Skeletal muscle tissue (tissue), 4 donors: Measurements from ENCODE around the gene PLCB4. TPM values are rescaled to one million over a fixed set of nuclear protein-coding genes. Genes with fewer than 3 reads are reported as not detected.
A peak's percentile ranks its signal among the peaks of the same experiment; 100 is the strongest.

Experiments
- H3K27ac ChIP-seq: one replicate; pipeline ENCODE4 v1.7.0; 2013; ENCODE audit warnings: mild to moderate bottlenecking, low read depth, low read length, inconsistent platforms
- H3K27me3 ChIP-seq, 3 donors: one replicate each; pipeline ENCODE4 v1.7.0; 2013; ENCODE audit warnings: low read length in 3 of 3; ENCODE audit not compliant: control insufficient read depth in 3 of 3, insufficient read depth in 3 of 3
- H3K36me3 ChIP-seq, 3 donors: one replicate each; pipeline ENCODE4 v1.7.0; 2013; ENCODE audit warnings: low read length in 3 of 3; ENCODE audit not compliant: control insufficient read depth in 3 of 3, insufficient read depth in 3 of 3
- H3K4me1 ChIP-seq, 3 donors: one replicate each; pipeline ENCODE4 v1.7.0; 2013; ENCODE audit warnings: low read length in 3 of 3, mild to moderate bottlenecking in 3 of 3; ENCODE audit not compliant: control insufficient read depth in 3 of 3, insufficient read depth in 3 of 3
- H3K4me3 ChIP-seq, 3 donors: one replicate each; pipeline ENCODE4 v1.7.0; 2013; ENCODE audit warnings: low read length in 3 of 3
- H3K9ac ChIP-seq, 3 donors: one replicate each; pipeline ENCODE4 v1.7.0; 2013; ENCODE audit warnings: low read length in 3 of 3, mild to moderate bottlenecking in 3 of 3, moderate library complexity in 2 of 3, low read depth in 1 of 3
- H3K9me3 ChIP-seq, 3 donors: one replicate each; pipeline ENCODE4 v1.7.0; 2013; ENCODE audit warnings: low read length in 3 of 3; ENCODE audit not compliant: control insufficient read depth in 3 of 3
- total RNA-seq: library from RNA; depleted of rRNA; stranded (reverse); fragments of >200 nt; gene quantifications from one replicate; pipeline ENCODE4 v1.2.3, GENCODE V29; 2014
- donor health status: Osteomylitis.

PLCB4 gene
- total RNA-seq, 1 donor from 2014 or later = 6.3 TPM

- Histone ChIP-seq H3K27me3 (no peaks in the 10 kb centered on the region), H3K4me1 (no peaks in the 10 kb centered on the region), H3K27ac (no peak overlapping the region), H3K4me3 (no peak overlapping the region), H3K9ac (no peak overlapping the region), H3K9me3 (peaks cover 0 to 3% (median 0%) of the 10 kb centered on the region in 3 donors), H3K36me3 (no peaks in the 10 kb centered on the region)
These were observed 15.8 kb upstream of the PLCB4 start for GRCh38 chr20:9053108-9053507.

- Histone ChIP-seq H3K27me3 (no peaks in the 10 kb centered on the region), H3K4me3 (no peak overlapping the region), H3K36me3 (no peaks in the 10 kb centered on the region), H3K27ac (no peak overlapping the region), H3K9ac (no peak overlapping the region), H3K9me3 (no peaks in the 10 kb centered on the region), H3K4me1 (no peaks in the 10 kb centered on the region)
These were observed 14.7 kb upstream of the PLCB4 start for GRCh38 chr20:9054176-9054575.

DNA sequence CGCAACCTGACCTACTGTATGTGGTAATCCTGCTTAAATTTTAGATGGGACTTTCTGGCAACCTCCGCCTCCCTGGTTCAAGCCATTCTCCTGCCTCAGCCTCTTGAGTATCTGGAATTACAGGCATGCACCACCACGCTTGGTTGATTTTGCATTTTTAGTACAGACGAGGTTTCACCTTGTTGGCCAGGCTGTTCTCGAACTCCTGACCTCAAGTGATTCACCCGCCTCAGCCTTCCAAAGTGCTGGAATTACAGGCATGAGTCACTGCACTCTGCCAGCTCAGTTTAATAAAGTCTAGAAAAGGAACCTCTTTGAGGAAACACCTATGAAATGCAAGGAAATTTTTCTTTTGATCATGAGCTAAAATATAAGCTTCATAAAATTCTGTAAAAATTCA, 9.0 kb upstream of the PLCB4 start:
- Histone ChIP-seq H3K27ac (no peak overlapping the region), H3K36me3 (no peaks in the 10 kb centered on the region)

GRCh38 chr20:9061434-9061833, 7.5 kb upstream of the PLCB4 start:
- Histone ChIP-seq H3K9ac (no peak overlapping the region), H3K27me3 (no peaks in the 10 kb centered on the region), H3K4me1 (no peaks in the 10 kb centered on the region), H3K36me3 (no peaks in the 10 kb centered on the region), H3K9me3 (no peaks in the 10 kb centered on the region), H3K4me3 (no peak overlapping the region), H3K27ac (no peak overlapping the region)

More for the DNA sequence above, 9.0 kb upstream of the PLCB4 start:
- H3K27me3 ChIP-seq = no peaks in the 10 kb centered on the region
- H3K4me3 ChIP-seq = no peak overlapping the region
- H3K9ac ChIP-seq = no peak overlapping the region
- no peaks in the 10 kb centered on the region for H3K4me1 ChIP-seq
- no peaks in the 10 kb centered on the region for H3K9me3 ChIP-seq

DNA sequence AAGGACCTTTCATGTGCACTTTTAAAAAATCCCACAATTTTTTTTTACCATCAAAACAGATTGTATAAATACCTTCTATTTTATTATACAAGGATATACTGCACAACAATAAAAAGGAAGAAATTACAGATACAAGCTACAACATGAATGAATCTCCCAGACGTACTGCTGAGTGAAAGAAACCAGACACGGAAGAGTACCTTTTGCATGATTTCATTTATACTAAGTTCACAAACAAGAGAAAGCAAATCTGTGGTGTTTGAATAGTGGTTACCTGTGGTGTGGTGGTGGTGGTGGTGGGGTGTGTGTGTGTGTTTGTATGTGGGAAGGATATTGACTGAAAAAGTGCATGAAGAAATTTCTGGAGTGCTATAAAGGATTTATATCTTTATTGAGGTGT, 6.8 kb upstream of the PLCB4 start:
- H3K9me3 ChIP-seq = no peaks in the 10 kb centered on the region
- H3K4me3 ChIP-seq = no peak overlapping the region
- no peaks in the 10 kb centered on the region for H3K27me3 ChIP-seq
- no peaks in the 10 kb centered on the region for H3K36me3 ChIP-seq
- no peak overlapping the region for H3K9ac ChIP-seq
- H3K4me1 ChIP-seq = no peaks in the 10 kb centered on the region
- H3K27ac ChIP-seq = no peak overlapping the region

- H3K9me3 ChIP-seq = no peaks in the 10 kb centered on the region
- H3K9ac ChIP-seq = no peak overlapping the region
- H3K4me1 ChIP-seq = peaks cover 5 to 13% (median 11%) of the 10 kb centered on the region in 3 donors
- H3K27me3 ChIP-seq = peaks cover 0 to 7% (median 6%) of the 10 kb centered on the region in 3 donors
- H3K36me3 ChIP-seq = no peaks in the 10 kb centered on the region
- H3K4me3 ChIP-seq = no peak overlapping the region
- no peak overlapping the region for H3K27ac ChIP-seq
These were observed 2.7 kb upstream of the PLCB4 start for GRCh38 chr20:9066191-9066590.

DNA sequence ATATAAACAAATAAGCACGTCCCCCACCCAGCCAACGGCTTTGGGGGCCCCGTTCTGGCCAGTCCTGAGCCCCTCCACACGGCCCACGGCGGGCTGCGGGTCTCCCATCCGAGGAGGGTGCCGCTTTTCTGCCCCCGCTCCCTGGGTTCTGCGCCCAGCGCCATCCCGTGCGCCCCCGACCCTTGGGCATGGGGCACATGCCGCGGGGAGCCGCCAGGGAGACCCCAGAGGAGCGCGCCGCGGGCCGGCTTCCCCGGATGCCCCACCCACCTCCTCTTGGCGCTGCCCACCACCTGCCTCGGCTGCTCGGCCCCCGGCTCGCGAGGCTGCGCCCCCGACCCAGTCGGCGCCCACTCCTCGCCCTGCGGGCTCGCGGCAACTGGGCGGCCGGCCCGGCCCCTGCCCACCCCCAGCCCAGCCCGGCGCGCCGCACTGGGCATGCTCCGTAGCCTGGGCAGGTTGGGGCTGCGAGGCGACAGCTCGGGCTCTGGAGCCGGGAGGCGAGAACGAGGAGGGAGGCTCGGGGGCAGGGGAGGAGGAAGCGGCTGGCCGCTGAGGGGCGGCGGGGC, 570 bp upstream of the PLCB4 start:
- no peaks in the 10 kb centered on the region for H3K9me3 ChIP-seq
- H3K9ac ChIP-seq = peak overlapping the region; percentile 65 to 76 (median 71)
- H3K4me3 ChIP-seq = peak overlapping the region; percentile 73 to 77 (median 76)
- peaks cover 0 to 7% (median 6%) of the 10 kb centered on the region in 3 donors for H3K27me3 ChIP-seq
- no peaks in the 10 kb centered on the region for H3K36me3 ChIP-seq
- peaks cover 5 to 13% (median 11%) of the 10 kb centered on the region in 3 donors for H3K4me1 ChIP-seq
- peak overlapping the region; percentile 42 for H3K27ac ChIP-seq

DNA sequence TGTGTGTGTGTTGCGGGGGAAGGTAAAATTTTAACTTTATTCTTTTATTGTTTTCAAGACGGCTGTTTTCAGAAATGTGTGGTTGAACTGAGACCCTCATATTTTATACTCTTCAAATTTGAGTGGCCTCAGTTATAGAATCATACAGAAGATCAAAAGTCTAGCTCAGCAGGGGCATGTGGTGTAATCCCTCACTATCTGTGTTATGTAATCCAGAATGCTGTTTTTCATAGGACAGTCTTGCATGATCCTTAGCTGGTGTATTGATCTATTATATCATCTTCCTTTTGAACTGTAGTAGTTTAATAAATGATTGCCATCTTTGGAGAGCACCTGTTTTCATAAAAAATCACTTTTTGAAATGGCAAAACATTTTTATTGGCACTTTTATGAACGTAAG, 1.4 kb downstream of the PLCB4 start:
- H3K27ac ChIP-seq = no peak overlapping the region
- peak overlapping the region in 1 of 3 donors; percentile 33 for H3K4me3 ChIP-seq
- peaks cover 5 to 15% (median 11%) of the 10 kb centered on the region in 3 donors for H3K4me1 ChIP-seq

GRCh38 chr20:9071976-9072726, 3.3 kb downstream of the PLCB4 start:
- Histone ChIP-seq H3K9ac (no peak overlapping the region), H3K36me3 (no peaks in the 10 kb centered on the region), H3K4me3 (no peak overlapping the region), H3K27me3 (peaks cover 0 to 7% (median 6%) of the 10 kb centered on the region in 3 donors), H3K4me1 (peaks cover 5 to 15% (median 11%) of the 10 kb centered on the region in 3 donors), H3K9me3 (no peaks in the 10 kb centered on the region), H3K27ac (no peak overlapping the region)

More for the DNA sequence above, 1.4 kb downstream of the PLCB4 start:
- Histone ChIP-seq H3K36me3 (no peaks in the 10 kb centered on the region), H3K9ac (no peak overlapping the region), H3K27me3 (peaks cover 0 to 7% (median 6%) of the 10 kb centered on the region in 3 donors), H3K9me3 (no peaks in the 10 kb centered on the region)

GRCh38 chr20:9072861-9073500, 4.1 kb downstream of the PLCB4 start:
- Histone ChIP-seq H3K27me3 (peaks cover 0 to 7% (median 6%) of the 10 kb centered on the region in 3 donors), H3K9me3 (no peaks in the 10 kb centered on the region), H3K9ac (no peak overlapping the region), H3K4me3 (no peak overlapping the region), H3K4me1 (peaks cover 5 to 9% (median 8%) of the 10 kb centered on the region in 3 donors), H3K36me3 (no peaks in the 10 kb centered on the region), H3K27ac (no peak overlapping the region)
